ENCODE measurements around the gene RIPOR1. TPM values are rescaled to one million over a fixed set of nuclear protein-coding genes. Genes with fewer than 3 reads are reported as not detected.
A peak's percentile ranks its signal among the peaks of the same experiment; 100 is the strongest.

RIPOR1 gene
- total and polyA plus RNA-seq, 2 experiments from 2014 or later: 7.6 to 22.4 TPM

DNA sequence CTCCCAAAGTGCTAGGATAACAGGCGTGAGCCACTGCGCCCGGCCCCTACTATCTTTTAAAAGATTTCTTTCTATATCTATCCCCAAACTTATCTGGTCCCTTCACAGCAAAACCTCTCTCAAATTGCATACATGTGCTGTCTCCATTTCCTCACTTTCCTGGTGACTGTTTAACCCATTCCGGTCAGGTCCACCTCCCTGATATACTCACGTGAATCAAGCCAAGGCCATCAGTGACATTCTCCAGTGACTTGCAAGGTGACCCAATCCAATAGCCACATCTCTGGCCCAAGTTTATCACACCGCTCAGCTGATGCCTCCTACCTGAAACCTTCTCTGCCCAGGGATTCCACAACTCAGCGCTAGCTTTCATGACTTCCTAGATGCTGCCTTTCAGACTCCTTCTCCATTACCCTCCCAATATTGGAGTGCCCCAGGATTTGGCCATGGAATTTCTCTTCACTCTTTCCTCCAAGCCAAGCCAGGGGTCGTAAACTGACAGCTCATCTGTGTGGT, 32.3 kb downstream of the RIPOR1 start:
- Mint-ChIP-seq H3K27ac (no peak overlapping the region; the same call in 1 of the 2 replicates), H3K4me3 (peak overlapping the region; percentile 83), H3K4me1 (peaks cover 19% of the 10 kb centered on the region), H3K27me3 (ENCODE audit: insufficient read depth, low read depth, poor library complexity) (peaks cover 2% of the 10 kb centered on the region), H3K36me3 (ENCODE audit: low read depth) (peaks cover 4% of the 10 kb centered on the region; the same call in 2 of the 3 replicates), H3K9me3 (no peaks in the 10 kb centered on the region)
- Histone ChIP-seq H3K4me2 (peak overlapping the region; percentile 88), H3K79me2 (replicated peaks; ENCODE audit: insufficient read depth) (peaks cover 71% of the 10 kb centered on the region), H3K4me1 (ENCODE audit: insufficient read depth) (peaks cover 16% of the 10 kb centered on the region), H3K4me3 (peak overlapping the region; percentile 79), H3F3A (replicated peaks; ENCODE audit: low read depth) (peaks cover 12% of the 10 kb centered on the region; the same call in 1 of the 2 replicates), H3K27me3 (ENCODE audit: insufficient read depth) (no peaks in the 10 kb centered on the region), H3K36me3 (ENCODE audit: insufficient read depth) (no peaks in the 10 kb centered on the region; the same call in 1 of the 2 replicates), H4K20me1 (replicated peaks; ENCODE audit: insufficient read depth) (peaks cover 12% of the 10 kb centered on the region), H2AFZ (no peak overlapping the region), H3K9me2 (ENCODE audit: insufficient read depth) (no peaks in the 10 kb centered on the region), H3K27ac (ENCODE audit: low read depth) (no peak overlapping the region)
- no peak for ATAC-seq
- no peak for DNase-seq (ENCODE audit: low spot score)
- TF ChIP-seq, protein P1, sequence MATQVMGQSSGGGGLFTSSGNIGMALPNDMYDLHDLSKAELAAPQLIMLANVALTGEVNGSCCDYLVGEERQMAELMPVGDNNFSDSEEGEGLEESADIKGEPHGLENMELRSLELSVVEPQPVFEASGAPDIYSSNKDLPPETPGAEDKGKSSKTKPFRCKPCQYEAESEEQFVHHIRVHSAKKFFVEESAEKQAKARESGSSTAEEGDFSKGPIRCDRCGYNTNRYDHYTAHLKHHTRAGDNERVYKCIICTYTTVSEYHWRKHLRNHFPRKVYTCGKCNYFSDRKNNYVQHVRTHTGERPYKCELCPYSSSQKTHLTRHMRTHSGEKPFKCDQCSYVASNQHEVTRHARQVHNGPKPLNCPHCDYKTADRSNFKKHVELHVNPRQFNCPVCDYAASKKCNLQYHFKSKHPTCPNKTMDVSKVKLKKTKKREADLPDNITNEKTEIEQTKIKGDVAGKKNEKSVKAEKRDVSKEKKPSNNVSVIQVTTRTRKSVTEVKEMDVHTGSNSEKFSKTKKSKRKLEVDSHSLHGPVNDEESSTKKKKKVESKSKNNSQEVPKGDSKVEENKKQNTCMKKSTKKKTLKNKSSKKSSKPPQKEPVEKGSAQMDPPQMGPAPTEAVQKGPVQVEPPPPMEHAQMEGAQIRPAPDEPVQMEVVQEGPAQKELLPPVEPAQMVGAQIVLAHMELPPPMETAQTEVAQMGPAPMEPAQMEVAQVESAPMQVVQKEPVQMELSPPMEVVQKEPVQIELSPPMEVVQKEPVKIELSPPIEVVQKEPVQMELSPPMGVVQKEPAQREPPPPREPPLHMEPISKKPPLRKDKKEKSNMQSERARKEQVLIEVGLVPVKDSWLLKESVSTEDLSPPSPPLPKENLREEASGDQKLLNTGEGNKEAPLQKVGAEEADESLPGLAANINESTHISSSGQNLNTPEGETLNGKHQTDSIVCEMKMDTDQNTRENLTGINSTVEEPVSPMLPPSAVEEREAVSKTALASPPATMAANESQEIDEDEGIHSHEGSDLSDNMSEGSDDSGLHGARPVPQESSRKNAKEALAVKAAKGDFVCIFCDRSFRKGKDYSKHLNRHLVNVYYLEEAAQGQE (IDR thresholded peaks at IDR 0.05; ENCODE audit: unreplicated experiment): no peak
- TF ChIP-seq, protein P2, sequence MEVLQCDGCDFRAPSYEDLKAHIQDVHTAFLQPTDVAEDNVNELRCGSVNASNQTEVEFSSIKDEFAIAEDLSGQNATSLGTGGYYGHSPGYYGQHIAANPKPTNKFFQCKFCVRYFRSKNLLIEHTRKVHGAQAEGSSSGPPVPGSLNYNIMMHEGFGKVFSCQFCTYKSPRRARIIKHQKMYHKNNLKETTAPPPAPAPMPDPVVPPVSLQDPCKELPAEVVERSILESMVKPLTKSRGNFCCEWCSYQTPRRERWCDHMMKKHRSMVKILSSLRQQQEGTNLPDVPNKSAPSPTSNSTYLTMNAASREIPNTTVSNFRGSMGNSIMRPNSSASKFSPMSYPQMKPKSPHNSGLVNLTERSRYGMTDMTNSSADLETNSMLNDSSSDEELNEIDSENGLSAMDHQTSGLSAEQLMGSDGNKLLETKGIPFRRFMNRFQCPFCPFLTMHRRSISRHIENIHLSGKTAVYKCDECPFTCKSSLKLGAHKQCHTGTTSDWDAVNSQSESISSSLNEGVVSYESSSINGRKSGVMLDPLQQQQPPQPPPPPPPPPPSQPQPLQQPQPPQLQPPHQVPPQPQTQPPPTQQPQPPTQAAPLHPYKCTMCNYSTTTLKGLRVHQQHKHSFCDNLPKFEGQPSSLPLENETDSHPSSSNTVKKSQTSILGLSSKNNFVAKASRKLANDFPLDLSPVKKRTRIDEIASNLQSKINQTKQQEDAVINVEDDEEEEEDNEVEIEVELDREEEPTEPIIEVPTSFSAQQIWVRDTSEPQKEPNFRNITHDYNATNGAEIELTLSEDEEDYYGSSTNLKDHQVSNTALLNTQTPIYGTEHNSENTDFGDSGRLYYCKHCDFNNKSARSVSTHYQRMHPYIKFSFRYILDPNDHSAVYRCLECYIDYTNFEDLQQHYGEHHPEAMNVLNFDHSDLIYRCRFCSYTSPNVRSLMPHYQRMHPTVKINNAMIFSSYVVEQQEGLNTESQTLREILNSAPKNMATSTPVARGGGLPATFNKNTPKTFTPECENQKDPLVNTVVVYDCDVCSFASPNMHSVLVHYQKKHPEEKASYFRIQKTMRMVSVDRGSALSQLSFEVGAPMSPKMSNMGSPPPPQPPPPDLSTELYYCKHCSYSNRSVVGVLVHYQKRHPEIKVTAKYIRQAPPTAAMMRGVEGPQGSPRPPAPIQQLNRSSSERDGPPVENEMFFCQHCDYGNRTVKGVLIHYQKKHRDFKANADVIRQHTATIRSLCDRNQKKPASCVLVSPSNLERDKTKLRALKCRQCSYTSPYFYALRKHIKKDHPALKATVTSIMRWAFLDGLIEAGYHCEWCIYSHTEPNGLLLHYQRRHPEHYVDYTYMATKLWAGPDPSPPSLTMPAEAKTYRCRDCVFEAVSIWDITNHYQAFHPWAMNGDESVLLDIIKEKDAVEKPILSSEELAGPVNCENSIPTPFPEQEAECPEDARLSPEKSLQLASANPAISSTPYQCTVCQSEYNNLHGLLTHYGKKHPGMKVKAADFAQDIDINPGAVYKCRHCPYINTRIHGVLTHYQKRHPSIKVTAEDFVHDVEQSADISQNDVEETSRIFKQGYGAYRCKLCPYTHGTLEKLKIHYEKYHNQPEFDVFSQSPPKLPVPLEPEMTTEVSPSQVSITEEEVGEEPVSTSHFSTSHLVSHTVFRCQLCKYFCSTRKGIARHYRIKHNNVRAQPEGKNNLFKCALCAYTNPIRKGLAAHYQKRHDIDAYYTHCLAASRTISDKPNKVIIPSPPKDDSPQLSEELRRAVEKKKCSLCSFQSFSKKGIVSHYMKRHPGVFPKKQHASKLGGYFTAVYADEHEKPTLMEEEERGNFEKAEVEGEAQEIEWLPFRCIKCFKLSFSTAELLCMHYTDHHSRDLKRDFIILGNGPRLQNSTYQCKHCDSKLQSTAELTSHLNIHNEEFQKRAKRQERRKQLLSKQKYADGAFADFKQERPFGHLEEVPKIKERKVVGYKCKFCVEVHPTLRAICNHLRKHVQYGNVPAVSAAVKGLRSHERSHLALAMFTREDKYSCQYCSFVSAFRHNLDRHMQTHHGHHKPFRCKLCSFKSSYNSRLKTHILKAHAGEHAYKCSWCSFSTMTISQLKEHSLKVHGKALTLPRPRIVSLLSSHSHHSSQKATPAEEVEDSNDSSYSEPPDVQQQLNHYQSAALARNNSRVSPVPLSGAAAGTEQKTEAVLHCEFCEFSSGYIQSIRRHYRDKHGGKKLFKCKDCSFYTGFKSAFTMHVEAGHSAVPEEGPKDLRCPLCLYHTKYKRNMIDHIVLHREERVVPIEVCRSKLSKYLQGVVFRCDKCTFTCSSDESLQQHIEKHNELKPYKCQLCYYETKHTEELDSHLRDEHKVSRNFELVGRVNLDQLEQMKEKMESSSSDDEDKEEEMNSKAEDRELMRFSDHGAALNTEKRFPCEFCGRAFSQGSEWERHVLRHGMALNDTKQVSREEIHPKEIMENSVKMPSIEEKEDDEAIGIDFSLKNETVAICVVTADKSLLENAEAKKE (CRISPR knock-in tag; IDR thresholded peaks at IDR 0.05): no peak
- TF ChIP-seq CREB1 (CRISPR knock-in tag; IDR thresholded peaks at IDR 0.05; ENCODE audit: low read depth): no peak
- TF ChIP-seq, protein P3, sequence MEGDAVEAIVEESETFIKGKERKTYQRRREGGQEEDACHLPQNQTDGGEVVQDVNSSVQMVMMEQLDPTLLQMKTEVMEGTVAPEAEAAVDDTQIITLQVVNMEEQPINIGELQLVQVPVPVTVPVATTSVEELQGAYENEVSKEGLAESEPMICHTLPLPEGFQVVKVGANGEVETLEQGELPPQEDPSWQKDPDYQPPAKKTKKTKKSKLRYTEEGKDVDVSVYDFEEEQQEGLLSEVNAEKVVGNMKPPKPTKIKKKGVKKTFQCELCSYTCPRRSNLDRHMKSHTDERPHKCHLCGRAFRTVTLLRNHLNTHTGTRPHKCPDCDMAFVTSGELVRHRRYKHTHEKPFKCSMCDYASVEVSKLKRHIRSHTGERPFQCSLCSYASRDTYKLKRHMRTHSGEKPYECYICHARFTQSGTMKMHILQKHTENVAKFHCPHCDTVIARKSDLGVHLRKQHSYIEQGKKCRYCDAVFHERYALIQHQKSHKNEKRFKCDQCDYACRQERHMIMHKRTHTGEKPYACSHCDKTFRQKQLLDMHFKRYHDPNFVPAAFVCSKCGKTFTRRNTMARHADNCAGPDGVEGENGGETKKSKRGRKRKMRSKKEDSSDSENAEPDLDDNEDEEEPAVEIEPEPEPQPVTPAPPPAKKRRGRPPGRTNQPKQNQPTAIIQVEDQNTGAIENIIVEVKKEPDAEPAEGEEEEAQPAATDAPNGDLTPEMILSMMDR (conservative IDR thresholded peaks at IDR 0.05; ENCODE audit: low read depth in 2 of 2): no peak
- TF ChIP-seq, protein P4, sequence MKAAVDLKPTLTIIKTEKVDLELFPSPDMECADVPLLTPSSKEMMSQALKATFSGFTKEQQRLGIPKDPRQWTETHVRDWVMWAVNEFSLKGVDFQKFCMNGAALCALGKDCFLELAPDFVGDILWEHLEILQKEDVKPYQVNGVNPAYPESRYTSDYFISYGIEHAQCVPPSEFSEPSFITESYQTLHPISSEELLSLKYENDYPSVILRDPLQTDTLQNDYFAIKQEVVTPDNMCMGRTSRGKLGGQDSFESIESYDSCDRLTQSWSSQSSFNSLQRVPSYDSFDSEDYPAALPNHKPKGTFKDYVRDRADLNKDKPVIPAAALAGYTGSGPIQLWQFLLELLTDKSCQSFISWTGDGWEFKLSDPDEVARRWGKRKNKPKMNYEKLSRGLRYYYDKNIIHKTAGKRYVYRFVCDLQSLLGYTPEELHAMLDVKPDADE (IDR thresholded peaks at IDR 0.05): no peak

All from GM23338 (cell line).